ENCODE results near the gene DUSP1.

GRCh38 chr5:172736508-172737135 lies 34.4 kb downstream of the DUSP1 start:
- TF ChIP-seq CTCF (conservative IDR thresholded peaks at IDR 0.05; ENCODE audit: low read depth, low read length) (no peak), RAD21 (IDR thresholded peaks at IDR 0.05; ENCODE audit: low read length) (no peak), MAFK (IDR thresholded peaks at IDR 0.05; ENCODE audit: low read depth, low read length) (no peak), POLR2A (IDR thresholded peaks at IDR 0.05; ENCODE audit: low read depth, low read length) (no peak), FOS (IDR thresholded peaks at IDR 0.05; ENCODE audit: low read depth, low read length) (no peak), SMC3 (IDR thresholded peaks at IDR 0.05; ENCODE audit: low read depth, low read length) (no peak), RFX5 (IDR thresholded peaks at IDR 0.05; ENCODE audit: low read depth, low read length) (no peak), CHD1 (IDR thresholded peaks at IDR 0.05; ENCODE audit: low read depth, low read length) (no peak), USF2 (IDR thresholded peaks at IDR 0.05; ENCODE audit: low read depth, low read length) (no peak)
